HG02798 (cell line): ENCODE results near the gene CLTA.
A peak's percentile ranks its signal among the peaks of the same experiment; 100 is the strongest.
"Not testable (repeated sequence)": the region's sequence is repeated elsewhere in the genome, so short reads cannot be mapped to it uniquely, and the experiment has no call there.

ENCODE experiments used
- ATAC-seq: cut with Tn5 transposase; IDR thresholded peaks from one replicate; pipeline ENCODE4 v1.9.1; 2021; ENCODE audit warnings: mild to moderate bottlenecking; ENCODE audit not compliant: unreplicated experiment, poor library complexity

Gene CLTA

GRCh38 chr9:36156116-36156515 lies 34.6 kb upstream of the CLTA start:
- ATAC-seq = no peak

GRCh38 chr9:36158122-36158521 lies 32.6 kb upstream of the CLTA start:
- no peak for ATAC-seq

- no peak for ATAC-seq
Observed at GRCh38 chr9:36158917-36159316, 31.8 kb upstream of the CLTA start.

- ATAC-seq = not testable (repeated sequence)
Observed at GRCh38 chr9:36159509-36159908, 31.2 kb upstream of the CLTA start.

- not testable (repeated sequence) for ATAC-seq
Observed at GRCh38 chr9:36160126-36160525, 30.6 kb upstream of the CLTA start.

- ATAC-seq = no peak
Observed at GRCh38 chr9:36161187-36161586, 29.5 kb upstream of the CLTA start.

GRCh38 chr9:36162211-36162738 lies 28.4 kb upstream of the CLTA start:
- no peak for ATAC-seq

- ATAC-seq = no peak
Observed at GRCh38 chr9:36163049-36163785, 27.5 kb upstream of the CLTA start.

- no peak for ATAC-seq
Observed at GRCh38 chr9:36163786-36164170, 26.9 kb upstream of the CLTA start.

GRCh38 chr9:36164372-36164771 lies 26.3 kb upstream of the CLTA start:
- ATAC-seq = no peak

GRCh38 chr9:36164989-36165388 lies 25.7 kb upstream of the CLTA start:
- no peak for ATAC-seq

- ATAC-seq = no peak
Observed at GRCh38 chr9:36165826-36166167, 24.9 kb upstream of the CLTA start.

- peak; percentile 86 for ATAC-seq
Observed at GRCh38 chr9:36166168-36166927, 24.4 kb upstream of the CLTA start.

GRCh38 chr9:36169166-36169565 lies 21.6 kb upstream of the CLTA start, which contains the start of gene CCIN:
Gene CCIN (plus strand): TSS chr9:36169388. CDS start chr9:36169503, 115 bp downstream.
- ATAC-seq = no peak

- ATAC-seq = no peak
Observed at GRCh38 chr9:36169708-36170107, 21.0 kb upstream of the CLTA start.

GRCh38 chr9:36170531-36170930 lies 20.2 kb upstream of the CLTA start:
- ATAC-seq = no peak

- no peak for ATAC-seq
Observed at GRCh38 chr9:36173861-36174260, 16.9 kb upstream of the CLTA start.

- ATAC-seq = no peak
Observed at GRCh38 chr9:36174271-36174670, 16.4 kb upstream of the CLTA start.

GRCh38 chr9:36174731-36175130 lies 16.0 kb upstream of the CLTA start:
- ATAC-seq = no peak

- not testable (repeated sequence) for ATAC-seq
Observed at GRCh38 chr9:36175209-36175608, 15.5 kb upstream of the CLTA start.

GRCh38 chr9:36176496-36176895 lies 14.2 kb upstream of the CLTA start:
- not testable (repeated sequence) for ATAC-seq

GRCh38 chr9:36177571-36177970 lies 13.2 kb upstream of the CLTA start:
- no peak for ATAC-seq
